KMS-11 (cell line): ENCODE measurements around the gene ZG16.
"Not testable (repeated sequence)": the region's sequence is repeated elsewhere in the genome, so short reads cannot be mapped to it uniquely, and the experiment has no call there.

ENCODE experiments used
- H2AFZ ChIP-seq: fragments of 200-600 bp; sonication (generic); 2 replicates; pipeline ENCODE4 v1.6.1; 2016; ENCODE audit warnings: antibody characterized with exemption, mixed run types, low read depth
- H3K27ac ChIP-seq: fragments of 200-600 bp; sonication (generic); 2 replicates; pipeline ENCODE4 v1.6.1; 2016; ENCODE audit warnings: mild to moderate bottlenecking, mixed run types
- H3K27me3 ChIP-seq: fragments of 200-600 bp; sonication (generic); 2 replicates; pipeline ENCODE4 v1.6.1; 2017; ENCODE audit warnings: mild to moderate bottlenecking, low read depth, mixed run types, moderate library complexity; ENCODE audit not compliant: insufficient read depth
- H3K36me3 ChIP-seq: fragments of 200-600 bp; sonication (generic); 2 replicates; pipeline ENCODE4 v1.6.1; 2017; ENCODE audit warnings: mild to moderate bottlenecking, mixed run types; ENCODE audit not compliant: insufficient read depth
- H3K4me1 ChIP-seq: fragments of 200-600 bp; sonication (generic); 2 replicates; pipeline ENCODE4 v1.6.1; 2016; ENCODE audit warnings: mild to moderate bottlenecking, low read depth, mixed run types; ENCODE audit not compliant: poor library complexity, severe bottlenecking
- H3K4me2 ChIP-seq: fragments of 200-600 bp; sonication (generic); 2 replicates; pipeline ENCODE4 v1.7.0; 2016; ENCODE audit warnings: mild to moderate bottlenecking, mixed run types
- H3K4me3 ChIP-seq: fragments of 200-600 bp; sonication (generic); IDR thresholded peaks from 2 replicates; pipeline ENCODE4 v1.6.1; 2017; ENCODE audit warnings: low read depth, low read length, mixed read lengths; ENCODE audit not compliant: insufficient read depth
- H3K79me2 ChIP-seq: fragments of 200-600 bp; sonication (generic); 2 replicates; pipeline ENCODE4 v1.6.1; 2016; ENCODE audit warnings: low read depth, mixed run types; ENCODE audit not compliant: insufficient read depth
- H3K9ac ChIP-seq: fragments of 200-600 bp; sonication (generic); 2 replicates; pipeline ENCODE4 v1.6.1; 2016; ENCODE audit warnings: mild to moderate bottlenecking, mixed run types
- H4K20me1 ChIP-seq: fragments of 200-600 bp; sonication (generic); 2 replicates; pipeline ENCODE4 v1.6.1; 2016; ENCODE audit warnings: mild to moderate bottlenecking, mixed run types; ENCODE audit not compliant: insufficient read depth
- CTCF ChIP-seq: fragments of 200-600 bp; sonication (generic); conservative IDR thresholded peaks from 2 replicates; pipeline ENCODE4 v1.6.1; 2017; ENCODE audit warnings: low read depth, mild to moderate bottlenecking, antibody characterized with exemption, low read length, moderate library complexity, mixed read lengths

The ZG16 gene

GRCh38 chr16:29740630-29741015 lies 37.4 kb upstream of the ZG16 start:
- H3K27ac ChIP-seq, H2AFZ ChIP-seq, H4K20me1 ChIP-seq, H3K27me3 ChIP-seq, H3K4me3 ChIP-seq, H3K4me2 ChIP-seq, H3K4me1 ChIP-seq, H3K36me3 ChIP-seq, H3K9ac ChIP-seq, H3K79me2 ChIP-seq: not testable (repeated sequence)

- H3K4me2 ChIP-seq = no peak overlapping the region
- no peak overlapping the region for H3K9ac ChIP-seq
- peaks cover 8% of the 10 kb centered on the region for H3K4me1 ChIP-seq
- H3K79me2 ChIP-seq = no peaks in the 10 kb centered on the region
- TF ChIP-seq CTCF = no peak
- no peaks in the 10 kb centered on the region for H3K27me3 ChIP-seq
- H3K36me3 ChIP-seq = no peaks in the 10 kb centered on the region
- H4K20me1 ChIP-seq = no peaks in the 10 kb centered on the region
- no peak overlapping the region for H2AFZ ChIP-seq
- no peak overlapping the region for H3K27ac ChIP-seq
- no peak overlapping the region for H3K4me3 ChIP-seq
Observed at GRCh38 chr16:29742683-29743275, 35.3 kb upstream of the ZG16 start.

- H2AFZ ChIP-seq = no peak overlapping the region
Observed at GRCh38 chr16:29743475-29743826, 34.6 kb upstream of the ZG16 start.

DNA sequence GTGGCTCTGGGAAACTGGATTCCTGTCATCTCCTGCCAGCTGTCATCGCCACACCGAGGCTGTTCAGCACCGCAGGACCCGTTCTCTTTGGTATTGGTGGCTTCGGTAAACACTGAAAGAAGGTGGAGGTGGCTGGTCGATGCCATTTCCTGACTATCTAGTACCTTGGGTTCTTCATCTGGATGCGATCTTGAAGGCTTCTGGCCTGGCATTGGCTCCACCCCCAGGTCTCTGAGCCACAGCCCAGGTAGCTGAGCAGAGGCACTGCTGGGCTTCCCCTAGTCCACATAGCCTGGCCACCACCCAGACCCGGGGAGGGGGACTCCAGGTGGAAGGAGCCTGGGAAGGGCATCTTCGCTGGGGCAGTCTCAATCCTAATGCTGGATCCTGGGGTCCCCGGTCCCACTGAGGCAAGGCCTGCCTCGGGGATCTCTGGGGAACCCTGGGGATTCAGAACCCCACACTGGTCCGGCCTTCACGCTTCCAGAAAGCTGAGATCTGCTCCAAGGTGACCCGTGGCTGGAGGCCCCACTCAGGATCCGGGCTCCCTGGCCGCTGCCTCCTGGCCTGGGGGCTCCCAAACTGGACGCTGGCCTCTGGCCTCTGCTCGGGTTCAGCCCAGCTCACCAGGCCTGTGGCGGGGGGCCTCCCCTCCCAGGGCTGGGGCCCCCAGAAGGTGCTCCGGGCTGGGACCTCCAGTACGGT lies 34.1 kb upstream of the ZG16 start:
- Histone ChIP-seq H3K79me2 (no peaks in the 10 kb centered on the region), H3K4me3 (no peak overlapping the region), H3K4me1 (peaks cover under 1% of the 10 kb centered on the region), H3K4me2 (no peak overlapping the region), H3K27me3 (no peaks in the 10 kb centered on the region), H3K36me3 (no peaks in the 10 kb centered on the region), H2AFZ (no peak overlapping the region), H3K27ac (no peak overlapping the region), H3K9ac (no peak overlapping the region), H4K20me1 (no peaks in the 10 kb centered on the region)
- TF ChIP-seq CTCF = no peak

More at GRCh38 chr16:29743475-29743826, 34.6 kb upstream of the ZG16 start:
- H3K27ac ChIP-seq = no peak overlapping the region
- no peak overlapping the region for H3K4me3 ChIP-seq
- no peaks in the 10 kb centered on the region for H3K36me3 ChIP-seq
- no peaks in the 10 kb centered on the region for H4K20me1 ChIP-seq
- peaks cover 6% of the 10 kb centered on the region for H3K4me1 ChIP-seq
- no peaks in the 10 kb centered on the region for H3K79me2 ChIP-seq
- no peak for TF ChIP-seq CTCF
- H3K27me3 ChIP-seq = no peaks in the 10 kb centered on the region
- no peak overlapping the region for H3K9ac ChIP-seq
- H3K4me2 ChIP-seq = no peak overlapping the region

GRCh38 chr16:29744541-29745101 lies 33.4 kb upstream of the ZG16 start:
- Histone ChIP-seq H3K79me2 (no peaks in the 10 kb centered on the region), H3K27ac (no peak overlapping the region), H3K36me3 (no peaks in the 10 kb centered on the region), H2AFZ (no peak overlapping the region), H3K9ac (no peak overlapping the region), H3K4me2 (no peak overlapping the region), H3K4me3 (no peak overlapping the region), H3K4me1 (no peaks in the 10 kb centered on the region), H4K20me1 (no peaks in the 10 kb centered on the region), H3K27me3 (no peaks in the 10 kb centered on the region)
- no peak for TF ChIP-seq CTCF
